HG03196 (cell line): Measurements from ENCODE around the gene PATL2.
"Not testable (repeated sequence)": the region's sequence is repeated elsewhere in the genome, so short reads cannot be mapped to it uniquely, and the experiment has no call there.

Experiments used
- ATAC-seq: cut with Tn5 transposase; IDR thresholded peaks from one replicate; pipeline ENCODE4 v1.9.1; 2021; ENCODE audit not compliant: unreplicated experiment

Gene PATL2

GRCh38 chr15:44711096-44711742 lies at the start of gene PATL2, which contains the start of gene B2M:
PATL2 (minus strand) TSS chr15:44711323; CDS start chr15:44676490, 34,833 bp downstream.
B2M (plus strand) TSS chr15:44711517; CDS start chr15:44711547, 30 bp downstream.
- peak; percentile 84 for ATAC-seq

GRCh38 chr15:44753345-44753744 lies 42.2 kb upstream of the PATL2 start:
- ATAC-seq, result no peak

- not testable (repeated sequence) for ATAC-seq
Measured at GRCh38 chr15:44743454-44743853, 32.3 kb upstream of the PATL2 start.

- ATAC-seq, result not testable (repeated sequence)
Measured at GRCh38 chr15:44739222-44739847, 28.2 kb upstream of the PATL2 start.

- ATAC-seq, result no peak
Measured at GRCh38 chr15:44738340-44738984, 27.3 kb upstream of the PATL2 start.

GRCh38 chr15:44736181-44736765 lies 25.1 kb upstream of the PATL2 start, which contains the start of gene TRIM69:
TRIM69 (plus strand) TSS chr15:44736528; CDS start chr15:44736705, 177 bp downstream.
- ATAC-seq, result no peak

GRCh38 chr15:44735482-44736180 lies 24.5 kb upstream of the PATL2 start:
- no peak for ATAC-seq

- ATAC-seq, result no peak
Measured at GRCh38 chr15:44734839-44735481, 23.8 kb upstream of the PATL2 start.

- ATAC-seq, result no peak
Measured at GRCh38 chr15:44729408-44730127, 18.4 kb upstream of the PATL2 start.

GRCh38 chr15:44728576-44729407 lies 17.7 kb upstream of the PATL2 start:
- ATAC-seq, result peak; percentile 66

- not testable (repeated sequence) for ATAC-seq
Measured at GRCh38 chr15:44728232-44728575, 17.1 kb upstream of the PATL2 start.

- no peak for ATAC-seq
Measured at GRCh38 chr15:44727485-44728231, 16.5 kb upstream of the PATL2 start.

- peak; percentile 35 for ATAC-seq
Measured at GRCh38 chr15:44726568-44727484, 15.7 kb upstream of the PATL2 start.

- ATAC-seq, result no peak
Measured at GRCh38 chr15:44726136-44726535, 15.0 kb upstream of the PATL2 start.

GRCh38 chr15:44722011-44722410 lies 10.9 kb upstream of the PATL2 start:
- ATAC-seq, result no peak

- no peak for ATAC-seq
Measured at GRCh38 chr15:44720460-44721176, 9.5 kb upstream of the PATL2 start.

GRCh38 chr15:44720000-44720435 lies 8.9 kb upstream of the PATL2 start:
- not testable (repeated sequence) for ATAC-seq
